A549 (cell line): ENCODE data around the gene MLYCD.

Source experiments
- BHLHE40 ChIP-seq: IDR thresholded peaks from 2 replicates; pipeline ENCODE4 v1.6.1; 2012; ENCODE audit warnings: low read depth, low read length, inconsistent platforms
- CHD2 ChIP-seq: fragments of 150-350 bp; IDR thresholded peaks from 2 replicates; pipeline ENCODE4 v1.6.1; 2014; ENCODE audit warnings: low read length; ENCODE audit not compliant: partially characterized antibody
- EP300 ChIP-seq, 2 experiments: fragments of >200 bp; sonication (Bioruptor Twin); formaldehyde crosslinking; IDR thresholded peaks; 2 replicates in 1 of 2; 3 replicates in 1 of 2; pipeline ENCODE4 v1.6.1; 2016 to 2017
- FOSL2 ChIP-seq, 2 experiments: fragments of 450-650 bp in 1 of 2; fragments of >200 bp in 1 of 2; sonication (Bioruptor Twin) in 1 of 2; formaldehyde crosslinking; IDR thresholded peaks; 2 replicates each; pipeline versions ENCODE4 v1.5.0 to v1.6.1; 2016 to 2020; ENCODE audit warnings: mild to moderate bottlenecking in 1 of 2, moderate library complexity in 1 of 2
- JUNB ChIP-seq: fragments of >200 bp; sonication (Bioruptor Twin); formaldehyde crosslinking; IDR thresholded peaks from 2 replicates; pipeline ENCODE4 v1.6.1; 2016
- NFE2L2 ChIP-seq: fragments of 150-350 bp; conservative IDR thresholded peaks from 2 replicates; pipeline ENCODE4 v1.6.1; 2014; ENCODE audit warnings: low read length
- PHF8 ChIP-seq: fragments of 200-600 bp; sonication (generic); IDR thresholded peaks from 2 replicates; pipeline ENCODE4 v1.6.1; 2016; ENCODE audit warnings: low read depth, mild to moderate bottlenecking, antibody characterized with exemption, moderate library complexity, borderline replicate concordance
- POLR2A ChIP-seq: IDR thresholded peaks from 2 replicates; pipeline ENCODE4 v1.6.1; 2012; ENCODE audit warnings: mild to moderate bottlenecking, low read length
- TP53 ChIP-seq: fragments of 250-450 bp; sonication (Bioruptor Pico); IDR thresholded peaks from 2 replicates; pipeline ENCODE4 v1.5.0; 2021; ENCODE audit warnings: mild to moderate bottlenecking, moderate library complexity
- ZSCAN20 ChIP-seq: fragments of 250-450 bp; sonication (Bioruptor Pico); IDR thresholded peaks from 2 replicates; pipeline ENCODE4 v1.8.0; 2022; ENCODE audit warnings: mild to moderate bottlenecking, moderate library complexity
- TF ChIP-seq, protein P1 (sequence below): fragments of >200 bp; sonication (Bioruptor Twin); formaldehyde crosslinking; IDR thresholded peaks from 3 replicates; pipeline ENCODE4 v1.5.1; 2016
- TF ChIP-seq, protein P2 (sequence below): fragments of 150-350 bp; IDR thresholded peaks from 2 replicates; pipeline ENCODE4 v1.6.1; 2014; ENCODE audit warnings: low read depth, mild to moderate bottlenecking, low read length
- TF ChIP-seq, protein P3 (sequence below): fragments of 450-650 bp; IDR thresholded peaks from 2 replicates; pipeline ENCODE4 v1.6.1; 2014; ENCODE audit warnings: antibody characterized with exemption

DNA sequence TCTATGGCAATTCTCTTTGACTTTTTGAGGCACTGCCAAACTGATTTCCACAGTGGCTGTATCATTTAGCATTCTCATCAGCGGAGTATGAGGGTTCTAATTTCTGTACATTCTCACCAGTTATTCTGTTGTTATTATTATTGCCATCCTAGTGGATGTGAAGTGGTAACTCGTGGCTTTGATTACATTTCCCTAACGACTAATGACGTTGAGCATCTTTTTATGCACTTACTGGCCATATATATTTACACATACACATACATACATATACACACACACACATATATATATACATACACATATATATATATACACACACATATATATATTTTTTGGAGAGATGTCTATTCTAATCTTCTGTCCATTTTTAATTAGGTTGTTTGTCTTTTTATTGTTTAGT is 3.7 kb upstream of the MLYCD start:
- TF ChIP-seq JUNB (no peak), TP53 (CRISPR knock-in tag) (no peak), NFE2L2 (no peak), ZSCAN20 (CRISPR knock-in tag) (no peak), POLR2A (no peak), BHLHE40 (no peak), EP300 (IDR thresholded peaks at IDR 0.05) (no peak), PHF8 (no peak), FOSL2 (IDR thresholded peaks at IDR 0.05) (no peak), FOSL2 (CRISPR knock-in tag; IDR thresholded peaks at IDR 0.05) (no peak), CHD2 (no peak)
- TF ChIP-seq, protein P1, sequence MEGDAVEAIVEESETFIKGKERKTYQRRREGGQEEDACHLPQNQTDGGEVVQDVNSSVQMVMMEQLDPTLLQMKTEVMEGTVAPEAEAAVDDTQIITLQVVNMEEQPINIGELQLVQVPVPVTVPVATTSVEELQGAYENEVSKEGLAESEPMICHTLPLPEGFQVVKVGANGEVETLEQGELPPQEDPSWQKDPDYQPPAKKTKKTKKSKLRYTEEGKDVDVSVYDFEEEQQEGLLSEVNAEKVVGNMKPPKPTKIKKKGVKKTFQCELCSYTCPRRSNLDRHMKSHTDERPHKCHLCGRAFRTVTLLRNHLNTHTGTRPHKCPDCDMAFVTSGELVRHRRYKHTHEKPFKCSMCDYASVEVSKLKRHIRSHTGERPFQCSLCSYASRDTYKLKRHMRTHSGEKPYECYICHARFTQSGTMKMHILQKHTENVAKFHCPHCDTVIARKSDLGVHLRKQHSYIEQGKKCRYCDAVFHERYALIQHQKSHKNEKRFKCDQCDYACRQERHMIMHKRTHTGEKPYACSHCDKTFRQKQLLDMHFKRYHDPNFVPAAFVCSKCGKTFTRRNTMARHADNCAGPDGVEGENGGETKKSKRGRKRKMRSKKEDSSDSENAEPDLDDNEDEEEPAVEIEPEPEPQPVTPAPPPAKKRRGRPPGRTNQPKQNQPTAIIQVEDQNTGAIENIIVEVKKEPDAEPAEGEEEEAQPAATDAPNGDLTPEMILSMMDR: no peak
- TF ChIP-seq, protein P2, sequence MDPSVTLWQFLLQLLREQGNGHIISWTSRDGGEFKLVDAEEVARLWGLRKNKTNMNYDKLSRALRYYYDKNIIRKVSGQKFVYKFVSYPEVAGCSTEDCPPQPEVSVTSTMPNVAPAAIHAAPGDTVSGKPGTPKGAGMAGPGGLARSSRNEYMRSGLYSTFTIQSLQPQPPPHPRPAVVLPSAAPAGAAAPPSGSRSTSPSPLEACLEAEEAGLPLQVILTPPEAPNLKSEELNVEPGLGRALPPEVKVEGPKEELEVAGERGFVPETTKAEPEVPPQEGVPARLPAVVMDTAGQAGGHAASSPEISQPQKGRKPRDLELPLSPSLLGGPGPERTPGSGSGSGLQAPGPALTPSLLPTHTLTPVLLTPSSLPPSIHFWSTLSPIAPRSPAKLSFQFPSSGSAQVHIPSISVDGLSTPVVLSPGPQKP: no peak
- TF ChIP-seq, protein P3, sequence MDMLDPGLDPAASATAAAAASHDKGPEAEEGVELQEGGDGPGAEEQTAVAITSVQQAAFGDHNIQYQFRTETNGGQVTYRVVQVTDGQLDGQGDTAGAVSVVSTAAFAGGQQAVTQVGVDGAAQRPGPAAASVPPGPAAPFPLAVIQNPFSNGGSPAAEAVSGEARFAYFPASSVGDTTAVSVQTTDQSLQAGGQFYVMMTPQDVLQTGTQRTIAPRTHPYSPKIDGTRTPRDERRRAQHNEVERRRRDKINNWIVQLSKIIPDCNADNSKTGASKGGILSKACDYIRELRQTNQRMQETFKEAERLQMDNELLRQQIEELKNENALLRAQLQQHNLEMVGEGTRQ: no peak
